GM19035 (cell line): ENCODE data around the gene FRS3.

Experiments used
- ATAC-seq: cut with Tn5 transposase; IDR thresholded peaks from one replicate; pipeline ENCODE4 v1.9.1; 2021; ENCODE audit not compliant: unreplicated experiment

The FRS3 gene

GRCh38 chr6:41791984-41792383, 12.3 kb upstream of the FRS3 start:
- no peak for ATAC-seq

- ATAC-seq: no peak
Measured at GRCh38 chr6:41791305-41791704, 11.6 kb upstream of the FRS3 start.

- no peak for ATAC-seq
Measured at GRCh38 chr6:41790045-41790444, 10.3 kb upstream of the FRS3 start.

- no peak for ATAC-seq
Measured at GRCh38 chr6:41789390-41789724, 9.7 kb upstream of the FRS3 start.

GRCh38 chr6:41787219-41787917, 7.7 kb upstream of the FRS3 start, which contains the start of gene TOMM6:
Gene TOMM6 (plus strand): TSS chr6:41787694. CDS start chr6:41787698, 4 bp downstream.
- ATAC-seq: peak; percentile 87

- peak; percentile 59 for ATAC-seq
Measured at GRCh38 chr6:41786451-41787218, 6.9 kb upstream of the FRS3 start.

GRCh38 chr6:41785689-41786450, 6.2 kb upstream of the FRS3 start:
- no peak for ATAC-seq

GRCh38 chr6:41785254-41785653, 5.6 kb upstream of the FRS3 start:
- ATAC-seq: no peak

- no peak for ATAC-seq
Measured at GRCh38 chr6:41784581-41785171, 5.0 kb upstream of the FRS3 start.

- no peak for ATAC-seq
Measured at GRCh38 chr6:41783106-41783780, 3.5 kb upstream of the FRS3 start.

GRCh38 chr6:41781366-41781730, 1.6 kb upstream of the FRS3 start:
- no peak for ATAC-seq

GRCh38 chr6:41780551-41781365, 1.1 kb upstream of the FRS3 start, which contains the start of gene PRICKLE4:
Gene PRICKLE4 (plus strand): TSS chr6:41780782. CDS start chr6:41783474, 2,692 bp downstream.
- no peak for ATAC-seq

- peak; percentile 9 for ATAC-seq
Measured at GRCh38 chr6:41779336-41779735, 364 bp downstream of the FRS3 start.

GRCh38 chr6:41778895-41779294, 805 bp downstream of the FRS3 start:
- no peak for ATAC-seq

- ATAC-seq: no peak
Measured at GRCh38 chr6:41777551-41778285, 2.0 kb downstream of the FRS3 start.

- ATAC-seq: no peak
Measured at GRCh38 chr6:41775293-41775882, 4.3 kb downstream of the FRS3 start.

GRCh38 chr6:41774841-41775240, 4.9 kb downstream of the FRS3 start:
- ATAC-seq: no peak

- ATAC-seq: no peak
Measured at GRCh38 chr6:41771058-41771983, 8.4 kb downstream of the FRS3 start.
